ENCODE measurements around the gene EIF3K.

The EIF3K gene

DNA sequence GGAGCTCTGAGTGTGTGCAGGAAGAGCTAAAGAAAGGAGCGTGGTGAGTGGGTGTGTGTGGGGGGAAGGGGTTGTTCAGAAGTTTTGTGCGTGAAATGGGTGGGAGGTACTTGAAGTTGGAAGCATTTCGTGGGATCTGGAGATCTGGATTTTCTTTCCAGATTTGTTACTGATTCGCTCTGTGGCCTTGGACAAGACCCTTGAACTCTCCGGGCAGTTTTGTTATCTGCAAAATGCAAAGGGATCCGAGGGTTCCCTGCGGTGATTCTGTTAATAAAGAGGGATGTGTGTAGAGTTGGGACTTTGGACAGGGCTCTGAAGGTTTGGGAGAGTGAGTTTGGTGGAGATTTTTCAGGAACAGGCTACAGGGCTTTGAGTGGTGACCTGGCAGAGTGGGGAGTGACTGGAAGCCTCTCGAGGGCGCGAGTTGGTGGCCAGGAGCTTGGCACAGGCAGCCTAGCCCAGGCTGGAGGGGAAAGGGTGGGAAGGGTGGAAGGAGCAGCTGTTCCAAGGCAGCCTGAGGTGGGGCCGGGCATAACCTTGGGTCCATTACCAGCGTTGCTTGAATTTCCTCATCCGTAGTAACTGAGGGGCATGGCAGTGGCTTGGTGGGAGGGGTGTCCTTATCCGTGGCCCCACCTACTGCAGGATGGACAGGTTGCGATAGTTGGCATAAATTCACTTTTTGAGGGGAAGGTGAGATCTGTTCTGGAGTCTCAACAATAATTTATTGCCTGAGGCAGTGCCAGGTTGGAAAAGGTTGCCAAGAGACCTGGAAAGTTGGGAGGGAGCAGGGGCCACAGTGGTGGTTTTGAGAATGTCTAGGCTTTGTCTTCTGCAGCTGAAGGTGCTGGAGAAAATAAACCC, 30.6 kb downstream of the EIF3K start:
- DNase-seq (ENCODE audit: low read depth, low spot score), result no peak

GRCh38 chr19:38650172-38650775, 31.3 kb downstream of the EIF3K start:
- DNase-seq (ENCODE audit: low read depth, low spot score), result no peak

DNA sequence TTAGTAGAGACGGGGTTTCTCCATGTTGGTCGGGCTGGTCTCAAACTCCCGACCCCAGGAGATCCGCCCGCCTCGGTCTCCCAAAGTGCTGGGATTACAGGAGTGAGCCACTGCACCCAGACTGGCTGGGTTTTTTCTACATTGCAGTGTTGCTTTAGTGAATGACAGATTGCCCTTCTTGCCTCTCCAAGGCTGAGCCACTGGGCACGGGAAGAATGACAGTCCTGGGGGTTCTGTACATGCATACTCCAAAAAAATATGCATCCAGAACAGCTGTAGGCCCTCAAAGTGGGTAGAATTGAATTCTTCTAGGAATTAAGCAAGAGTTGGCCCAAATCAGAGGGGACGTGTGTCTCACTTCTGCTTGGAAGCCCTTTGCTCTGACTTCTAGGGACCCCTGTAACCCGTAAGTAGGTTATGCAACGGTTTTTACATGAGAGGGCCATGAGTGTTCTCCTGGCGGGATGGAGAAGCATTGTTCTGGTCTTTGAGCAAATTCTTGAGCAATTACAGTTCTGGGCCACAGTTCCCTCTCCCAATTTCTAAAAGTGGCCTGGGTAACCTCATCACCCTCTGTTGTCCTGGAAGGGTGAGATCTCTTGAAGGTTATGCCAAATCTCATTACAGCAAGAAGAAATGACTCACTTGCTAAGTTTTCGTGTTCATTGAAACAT, 32.1 kb downstream of the EIF3K start:
- DNase-seq (ENCODE audit: low read depth, low spot score), result no peak

DNA sequence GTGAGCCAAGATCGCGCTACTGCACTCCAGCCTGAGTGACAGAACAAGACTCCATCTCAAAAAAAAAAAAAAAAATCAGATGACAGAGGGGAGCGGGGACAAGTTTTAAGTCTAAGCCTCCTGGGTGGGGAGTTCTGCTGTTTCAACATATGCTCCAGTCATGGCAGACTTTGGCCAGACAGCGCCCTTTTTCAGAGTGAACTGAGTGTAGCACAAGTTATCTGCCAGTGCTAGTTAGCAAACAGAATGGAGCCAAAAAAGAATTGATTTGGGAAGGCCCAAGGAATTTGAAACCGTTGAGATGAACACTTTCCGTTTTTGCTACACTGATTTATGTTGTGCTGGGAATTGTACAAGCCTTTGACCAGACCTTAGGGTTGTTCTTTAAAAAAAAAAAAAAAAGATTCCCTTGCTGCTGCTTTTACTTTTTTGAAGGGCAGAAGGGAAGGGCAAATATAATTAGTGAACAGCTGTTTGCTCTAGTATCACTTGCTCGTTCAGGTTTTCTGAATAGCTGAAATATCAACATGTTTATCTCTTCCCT, 34.1 kb downstream of the EIF3K start:
- DNase-seq (ENCODE audit: low read depth, low spot score), result no peak

DNA sequence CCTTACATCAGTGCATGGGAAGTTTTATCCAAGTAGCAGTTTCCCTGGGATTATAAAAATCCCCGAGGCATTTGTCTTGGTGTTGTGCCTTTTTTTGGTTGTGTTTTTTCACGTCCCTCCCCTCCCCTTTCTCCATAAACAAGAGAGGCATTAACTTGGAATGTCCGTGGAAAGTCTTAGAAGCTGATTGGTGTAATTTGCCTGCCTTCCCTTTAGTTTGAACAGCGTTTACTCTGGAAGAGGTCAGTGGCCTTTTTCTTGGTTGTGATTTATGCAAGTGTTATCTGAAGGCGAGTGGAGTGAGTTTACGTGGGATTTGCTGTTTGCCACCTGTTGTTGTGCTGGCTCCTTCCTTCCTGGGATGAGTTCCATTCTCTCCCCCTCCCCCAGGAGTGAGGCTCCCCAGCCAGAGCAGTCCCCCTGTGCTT, 35.7 kb downstream of the EIF3K start:
- no peak for DNase-seq (ENCODE audit: low read depth, low spot score)

GRCh38 chr19:38655148-38655824, 36.3 kb downstream of the EIF3K start:
- no peak for DNase-seq (ENCODE audit: low read depth, low spot score)

DNA sequence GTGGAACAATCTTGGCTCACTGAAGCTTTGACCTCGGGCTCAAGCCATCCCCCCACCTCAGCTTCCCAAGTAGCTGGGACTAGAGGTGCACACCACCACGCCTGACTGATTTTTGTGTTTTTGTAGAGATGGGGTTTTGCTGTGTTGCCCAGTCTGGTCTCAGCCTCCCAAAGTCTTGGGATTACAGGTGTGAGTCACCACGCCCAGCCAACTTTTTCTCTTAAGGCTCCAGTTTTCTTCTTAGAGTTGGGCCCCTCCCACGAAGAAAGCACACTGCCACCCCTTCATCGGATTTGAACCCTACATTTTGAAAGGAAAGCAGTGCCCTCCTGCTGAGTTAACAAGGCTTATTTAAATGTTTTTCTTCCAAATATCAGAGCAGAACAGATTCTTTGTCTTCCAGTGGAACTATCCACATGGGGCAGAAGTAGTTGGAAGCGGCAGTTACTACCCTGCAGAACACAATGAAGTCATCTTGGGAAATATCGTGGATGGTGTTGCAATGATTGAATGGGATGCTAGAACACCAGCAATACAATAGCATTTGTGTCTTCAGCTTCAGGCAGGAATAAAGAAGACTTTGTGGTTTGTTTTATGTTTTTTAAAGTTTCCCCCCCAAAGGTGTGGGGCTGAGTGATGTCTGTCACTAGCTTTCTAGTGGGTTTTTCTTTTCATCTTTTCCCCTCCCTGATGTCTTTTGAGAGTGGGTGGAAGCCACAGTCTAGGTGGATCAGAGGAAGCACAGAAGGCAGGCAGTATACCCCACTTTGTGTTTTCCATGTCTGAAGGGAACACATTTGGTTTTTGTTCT, 37.4 kb downstream of the EIF3K start:
- no peak for DNase-seq (ENCODE audit: low read depth, low spot score)

DNA sequence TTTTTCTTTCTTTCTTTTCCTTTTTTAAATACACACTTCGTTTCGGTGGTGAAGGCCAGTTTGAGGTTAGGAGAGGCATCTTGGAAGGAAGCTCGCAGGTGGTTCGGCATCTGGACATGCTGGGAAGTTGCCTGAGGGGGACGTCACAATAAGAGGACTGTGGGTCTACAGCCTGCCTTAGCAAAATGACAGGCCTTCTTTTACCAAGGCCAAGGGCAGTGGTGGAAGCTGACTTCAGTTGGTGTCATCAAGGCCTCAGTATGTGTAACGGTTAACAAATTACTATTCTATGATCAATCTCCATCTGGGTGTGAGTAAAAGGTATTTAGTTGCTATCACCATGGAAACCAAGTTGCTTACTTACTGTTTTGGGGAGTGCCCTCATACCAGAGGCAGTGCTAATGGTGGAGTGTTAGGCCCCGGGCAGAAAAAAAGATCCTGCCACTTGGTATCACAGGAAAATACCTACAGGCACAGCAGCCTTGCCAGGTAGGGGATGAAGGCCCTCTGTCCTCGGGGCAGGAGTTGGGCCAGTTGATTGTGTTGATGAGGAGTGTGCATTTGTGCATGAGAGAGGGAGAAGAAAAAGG, 38.7 kb downstream of the EIF3K start:
- DNase-seq (ENCODE audit: low read depth, low spot score), result no peak

DNA sequence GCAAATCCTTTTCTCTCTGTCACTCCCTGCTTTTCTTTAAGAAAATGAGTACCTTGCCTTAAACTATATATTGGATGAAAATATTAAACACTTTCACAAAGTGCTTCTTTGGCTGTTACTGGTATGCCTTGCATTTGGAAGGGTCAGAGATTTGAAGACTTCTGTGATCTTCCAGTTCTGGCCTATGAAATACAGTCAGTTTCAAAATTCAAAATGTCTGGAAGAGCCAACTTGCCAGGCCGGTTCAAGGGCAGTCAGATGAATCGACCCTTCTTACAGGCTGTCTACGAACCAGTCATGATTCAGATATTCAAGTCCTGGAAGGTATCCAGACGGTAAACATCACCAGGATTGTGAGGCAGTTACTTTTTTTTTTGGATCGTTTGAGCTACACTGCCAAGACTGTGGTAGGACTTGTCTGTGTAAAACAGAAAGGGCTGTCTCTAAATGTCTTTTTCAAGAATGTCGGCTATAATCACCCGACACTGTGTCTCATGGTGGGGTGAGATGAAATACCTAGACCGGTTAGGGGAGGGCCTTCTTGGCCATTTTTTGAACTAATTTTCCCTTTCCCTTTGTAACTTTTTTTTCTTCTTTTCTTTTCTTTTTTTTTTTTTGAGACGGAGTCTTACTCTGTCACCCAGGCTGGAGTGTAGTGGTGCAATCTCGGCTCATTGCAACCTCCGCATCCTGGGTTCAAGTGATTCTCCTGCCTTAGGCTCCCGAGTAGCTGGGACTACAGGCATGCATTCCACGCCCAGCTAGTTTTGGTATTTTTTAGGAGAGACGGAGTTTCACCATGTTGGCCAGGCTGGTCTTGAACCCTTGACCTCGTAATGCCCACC, 39.7 kb downstream of the EIF3K start:
- peak; percentile 91 for DNase-seq (ENCODE audit: low read depth, low spot score)

- no peak for DNase-seq (ENCODE audit: low read depth, low spot score)
These were observed 41.7 kb downstream of the EIF3K start for GRCh38 chr19:38660724-38661123.

DNA sequence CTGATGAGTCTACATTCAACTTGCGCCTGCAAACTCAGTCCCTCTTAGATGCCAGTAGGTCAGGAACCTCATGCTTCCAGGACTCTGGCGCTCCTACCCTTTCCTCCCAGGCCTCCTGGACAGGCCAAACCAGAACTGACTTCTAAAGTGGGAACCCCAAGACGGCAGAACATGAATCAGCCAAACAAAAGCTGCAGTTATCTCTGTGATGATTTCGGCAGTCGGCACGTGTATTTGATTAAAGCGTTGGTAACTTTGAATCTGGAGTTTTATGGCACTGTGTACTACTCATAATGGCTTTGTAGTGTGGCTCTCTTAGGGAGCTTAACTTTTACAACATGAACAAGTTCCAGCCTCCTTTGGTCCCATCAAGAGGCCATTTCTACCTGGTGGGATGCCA, 42.1 kb downstream of the EIF3K start:
- no peak for DNase-seq (ENCODE audit: low read depth, low spot score)

DNA sequence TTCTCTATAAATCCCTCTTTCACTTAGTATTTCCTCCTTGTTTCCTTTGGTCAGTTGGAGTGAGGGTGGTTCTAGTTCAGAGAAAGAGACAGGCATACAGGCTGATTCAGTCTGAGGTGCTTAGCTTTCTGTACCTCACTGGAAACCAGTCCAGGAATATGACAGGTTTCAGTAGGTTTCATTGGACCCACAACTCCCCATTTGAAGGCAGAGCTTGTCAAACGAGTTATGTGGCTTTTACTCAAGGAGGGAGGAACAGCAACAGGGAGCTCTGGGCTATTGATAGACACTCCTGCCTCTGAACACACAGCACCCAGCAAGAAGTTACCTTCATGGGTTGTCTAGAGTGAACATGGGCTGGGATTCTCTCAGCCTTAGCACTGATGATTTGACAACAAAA, 43.0 kb downstream of the EIF3K start:
- DNase-seq (ENCODE audit: low read depth, low spot score), result no peak

DNA sequence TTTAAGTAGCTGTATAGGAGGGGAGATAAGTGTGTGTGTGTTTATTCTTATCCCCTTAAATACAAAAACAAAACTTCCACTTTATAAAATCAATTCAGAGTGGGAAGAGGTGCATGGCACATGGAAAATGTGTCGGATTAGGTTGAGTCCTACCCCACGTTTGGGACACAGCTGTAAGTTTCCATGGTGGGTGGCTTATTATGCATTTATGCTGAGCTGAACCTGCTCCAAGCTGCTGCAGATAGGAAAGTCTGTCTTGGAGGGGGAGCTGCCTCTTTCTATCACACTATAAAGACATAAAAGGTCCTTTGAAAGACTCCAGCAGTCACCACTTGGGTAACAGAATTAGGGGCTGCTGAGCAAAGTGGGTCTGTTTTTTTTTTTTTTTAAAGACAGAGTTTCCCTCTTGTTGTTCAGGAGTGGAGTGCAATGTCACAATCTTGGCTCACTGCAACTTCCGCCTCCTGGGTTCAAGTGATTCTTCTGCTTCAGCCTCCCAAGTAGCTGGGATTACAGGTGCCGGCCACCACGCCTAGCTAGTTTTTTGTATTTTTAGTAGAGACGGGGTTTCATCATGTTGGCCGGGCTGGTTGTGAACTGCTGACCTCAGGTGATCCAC, 43.7 kb downstream of the EIF3K start:
- no peak for DNase-seq (ENCODE audit: low read depth, low spot score)

DNA sequence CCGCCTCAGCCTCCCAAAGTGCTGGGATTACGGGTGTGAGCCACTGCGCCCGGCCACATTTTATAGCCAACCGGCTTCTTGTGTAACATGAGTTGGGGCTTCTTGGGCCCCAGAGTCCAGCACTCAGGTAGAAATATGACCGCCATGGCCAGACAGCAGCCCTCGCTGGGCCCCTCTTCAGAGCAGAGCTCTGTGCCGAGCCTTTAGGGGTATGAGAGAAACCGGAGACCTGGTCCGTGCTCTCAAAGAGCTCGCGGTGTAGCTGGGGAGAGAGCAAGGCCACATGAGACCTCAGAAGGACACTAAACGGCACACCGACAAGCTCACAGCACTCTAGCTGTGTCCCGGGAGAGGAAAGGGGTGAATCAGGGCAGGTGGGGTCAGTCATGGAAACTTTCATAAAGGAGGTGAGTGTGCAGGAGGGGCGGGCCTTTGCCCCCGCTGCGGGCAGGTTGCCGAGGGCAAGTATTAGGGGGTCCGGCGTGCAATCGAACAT, 44.2 kb downstream of the EIF3K start:
- DNase-seq (ENCODE audit: low read depth, low spot score), result no peak

- no peak for DNase-seq (ENCODE audit: low read depth, low spot score)
These were observed 45.0 kb downstream of the EIF3K start for GRCh38 chr19:38663957-38664502.

DNA sequence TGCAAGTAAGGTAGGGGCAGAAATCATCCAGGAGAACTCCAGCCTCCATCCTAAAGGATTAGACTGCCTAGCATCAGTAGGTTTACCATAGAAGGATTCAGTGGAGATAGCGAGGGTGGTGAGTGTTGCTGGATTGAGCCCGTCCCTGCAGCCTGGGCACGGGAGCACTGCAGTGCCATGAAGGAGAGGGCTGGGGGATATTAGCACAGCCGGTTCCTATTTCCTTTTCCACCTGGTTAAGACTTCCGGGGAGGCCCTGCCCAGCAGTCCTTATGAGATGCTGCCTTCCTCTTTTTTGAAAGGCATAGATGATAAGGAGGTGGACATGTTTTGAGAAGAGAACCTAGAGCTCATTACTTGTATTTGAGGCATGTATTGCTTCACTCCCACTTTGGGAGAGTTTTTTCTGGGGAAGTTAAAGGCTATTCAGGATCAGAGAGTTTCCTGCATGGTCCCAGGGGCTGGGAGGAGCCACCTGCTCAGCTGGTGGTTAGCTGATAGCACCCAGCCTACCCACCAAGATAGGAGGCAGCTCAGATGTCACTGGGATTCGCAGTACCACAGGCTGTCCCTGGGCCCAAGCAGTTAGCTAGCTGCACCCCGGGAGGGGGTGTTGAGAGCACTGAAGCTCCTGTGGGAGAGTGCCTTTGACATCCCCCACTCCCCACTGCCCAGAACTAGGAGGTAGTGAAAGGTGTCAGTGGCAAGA, 45.7 kb downstream of the EIF3K start:
- DNase-seq (ENCODE audit: low read depth, low spot score), result no peak

- DNase-seq (ENCODE audit: low read depth, low spot score), result no peak
These were observed 46.4 kb downstream of the EIF3K start for GRCh38 chr19:38665219-38665931.
